HCT116 (cell line): Measurements from ENCODE around the gene EYA4. TPM values are rescaled to one million over a fixed set of nuclear protein-coding genes. Genes with fewer than 3 reads are reported as not detected.

Experiments
- ATAC-seq: fragments of 200-7000 bp; cut with Tn5 transposase; 2 replicates; pipeline ENCODE4 v1.9.1; 2020; ENCODE audit warnings: mild to moderate bottlenecking, moderate library complexity
- BruUV-seq: library from RNA; stranded (reverse); fragments of 400-500 nt; replicated peaks from 2 replicates; lab custom pipeline; 2021; lab: Mats Ljungman, UMichigan
- CTCF ChIA-PET: fragments of 300-600 bp; sonication (Branson Sonifier 250); formaldehyde crosslinking; loops from one replicate; lab custom pipeline; 2021; ENCODE audit warnings: antibody characterized with exemption; lab: Charles Lee
- POLR2A ChIA-PET: fragments of 300-600, 350-600 bp; sonication (Branson Sonifier 250); formaldehyde crosslinking; loops from one replicate; lab custom pipeline; 2021; ENCODE audit warnings: antibody characterized with exemption; lab: Charles Lee
- RAD21 ChIA-PET, 2 experiments: fragments of 300-600 bp; sonication (Branson Sonifier 250); formaldehyde crosslinking; loops; one replicate each; lab custom pipeline; 2023; ENCODE audit warnings: low total read pairs in 2 of 2; ENCODE audit not compliant: uncharacterized antibody in 2 of 2, unreplicated experiment in 2 of 2, low non-redundant PET in 1 of 2; lab: Charles Lee
- DNase-seq: peaks from one replicate; pipeline ENCODE4 v3.0.0-alpha.2; 2010; ENCODE audit warnings: low read depth, low spot score
- H2AFZ ChIP-seq: fragments of 200-600 bp; shearing (Covaris generic), sonication (generic); 2 replicates; pipeline ENCODE4 v1.6.1; 2017; ENCODE audit warnings: low read depth, mixed run types, mixed read lengths, antibody characterized with exemption, low read length; ENCODE audit not compliant: poor library complexity, severe bottlenecking
- H3K27ac ChIP-seq: 2 replicates; pipeline ENCODE4 v1.5.1; 2012; ENCODE audit warnings: low read depth, low read length
- H3K27me3 ChIP-seq: fragments of 200-600 bp; sonication (generic); 2 replicates; pipeline ENCODE4 v1.6.1; 2016; ENCODE audit warnings: mixed run types, low read length, mixed read lengths; ENCODE audit not compliant: insufficient read depth
- H3K36me3 ChIP-seq, 2 experiments: fragments of 200-500 bp in 1 of 2; fragments of 200-600 bp in 1 of 2; sonication (Bioruptor generic) in 1 of 2; sonication (generic) in 1 of 2; 2 replicates each; pipeline versions ENCODE4 v1.5.1 to v1.6.1; 2014 to 2016; ENCODE audit warnings: low read length in 2 of 2, inconsistent platforms in 1 of 2, mixed read lengths in 1 of 2, mixed run types in 1 of 2; ENCODE audit not compliant: insufficient read depth in 2 of 2, control insufficient read depth in 1 of 2
- H3K4me1 ChIP-seq, 2 experiments: fragments of 200-600 bp in 1 of 2; sonication (generic) in 1 of 2; 2 replicates each; pipeline versions ENCODE4 v1.5.1 to v1.6.1; 2012 to 2017; ENCODE audit warnings: low read length in 2 of 2, inconsistent platforms in 1 of 2, mild to moderate bottlenecking in 1 of 2, mixed read lengths in 1 of 2, mixed run types in 1 of 2, moderate library complexity in 1 of 2; ENCODE audit not compliant: insufficient read depth in 2 of 2, control insufficient read depth in 1 of 2
- H3K4me2 ChIP-seq: fragments of 200-600 bp; sonication (generic); 2 replicates; pipeline ENCODE4 v1.6.1; 2017; ENCODE audit warnings: mixed run types, low read length, mixed read lengths
- H3K4me3 ChIP-seq, 2 experiments: fragments of 200-600 bp in 1 of 2; sonication (generic) in 1 of 2; replicated peaks in 1 of 2; 2 replicates each; pipeline ENCODE4 v1.5.1; 2011 to 2016; ENCODE audit warnings: low read length in 2 of 2, control low read depth in 1 of 2, low read depth in 1 of 2, mild to moderate bottlenecking in 1 of 2, mixed read lengths in 1 of 2, mixed run types in 1 of 2
- H3K79me2 ChIP-seq: fragments of 200-600 bp; sonication (generic); 2 replicates; pipeline ENCODE4 v1.6.1; 2017; ENCODE audit warnings: mild to moderate bottlenecking, mixed run types, low read length, moderate library complexity, mixed read lengths; ENCODE audit not compliant: insufficient read depth
- H3K9ac ChIP-seq: fragments of 200-600 bp; sonication (generic); 2 replicates; pipeline ENCODE4 v1.6.1; 2016; ENCODE audit warnings: low read length, mixed read lengths
- H3K9me2 ChIP-seq: fragments of 200-600 bp; sonication (generic), shearing (Covaris generic); 2 replicates; pipeline ENCODE4 v1.6.1; 2017; ENCODE audit warnings: mixed run types, mild to moderate bottlenecking, moderate library complexity; ENCODE audit not compliant: insufficient read depth
- H3K9me3 ChIP-seq, 2 experiments: fragments of 200-500 bp in 1 of 2; fragments of 200-600 bp in 1 of 2; sonication (Bioruptor generic) in 1 of 2; sonication (generic) in 1 of 2; 2 replicates each; pipeline ENCODE4 v1.6.1; 2014 to 2017; ENCODE audit warnings: low read length in 2 of 2, mixed read lengths in 2 of 2, inconsistent platforms in 1 of 2, low read depth in 1 of 2, mild to moderate bottlenecking in 1 of 2, mixed run types in 1 of 2, moderate library complexity in 1 of 2; ENCODE audit not compliant: control insufficient read depth in 1 of 2, insufficient read depth in 1 of 2
- H4K20me1 ChIP-seq: fragments of 200-600 bp; sonication (generic), shearing (Covaris generic); 2 replicates; pipeline ENCODE4 v1.6.1; 2017; ENCODE audit warnings: mixed run types, mild to moderate bottlenecking, moderate library complexity; ENCODE audit not compliant: insufficient read depth
- CBX3 ChIP-seq: IDR thresholded peaks from 2 replicates; pipeline ENCODE4 v1.6.1; 2012; ENCODE audit warnings: low read depth
- CEBPB ChIP-seq: IDR thresholded peaks from 2 replicates; pipeline ENCODE4 v1.6.1; 2012; ENCODE audit warnings: low read depth
- EGR1 ChIP-seq: IDR thresholded peaks from 2 replicates; pipeline ENCODE4 v1.6.1; 2012; ENCODE audit warnings: low read depth
- ELF1 ChIP-seq: IDR thresholded peaks from 2 replicates; pipeline ENCODE4 v1.6.1; 2012; ENCODE audit warnings: low read depth, borderline replicate concordance
- EZH2 ChIP-seq: fragments of 200-600 bp; sonication (generic); IDR thresholded peaks from 2 replicates; pipeline ENCODE4 v1.6.1; 2017; ENCODE audit warnings: antibody characterized with exemption, mixed run types
- FOSL1 ChIP-seq: IDR thresholded peaks from 2 replicates; pipeline ENCODE4 v1.6.1; 2012; ENCODE audit warnings: low read depth
- JUND ChIP-seq: IDR thresholded peaks from 2 replicates; pipeline ENCODE4 v1.6.1; 2012
- POLR2A ChIP-seq: IDR thresholded peaks from 2 replicates; pipeline ENCODE4 v1.7.0; 2011; ENCODE audit warnings: borderline replicate concordance; ENCODE audit not compliant: insufficient read depth, insufficient read length; ENCODE audit errors: extremely low read depth
- SIN3A ChIP-seq: IDR thresholded peaks from 2 replicates; pipeline ENCODE4 v1.6.1; 2012; ENCODE audit warnings: low read depth
- SP1 ChIP-seq: IDR thresholded peaks from 2 replicates; pipeline ENCODE4 v1.6.1; 2012; ENCODE audit warnings: low read depth
- SRF ChIP-seq: IDR thresholded peaks from 2 replicates; pipeline ENCODE4 v1.6.1; 2012; ENCODE audit warnings: low read depth
- TCF7L2 ChIP-seq: IDR thresholded peaks from 2 replicates; pipeline ENCODE4 v1.7.0; 2011; ENCODE audit warnings: borderline replicate concordance, inconsistent platforms; ENCODE audit not compliant: insufficient read depth, insufficient read length; ENCODE audit errors: extremely low read depth
- YY1 ChIP-seq: IDR thresholded peaks from 2 replicates; pipeline ENCODE4 v1.6.1; 2011; ENCODE audit warnings: low read length, low read depth, moderate library complexity, mild to moderate bottlenecking; ENCODE audit not compliant: insufficient replicate concordance; ENCODE audit errors: extremely low read depth
- intact Hi-C: fragments of 100-400 bp; cut with micrococcal nuclease; formaldehyde crosslinking; loops from 2 replicates; pipeline ENCODE4 v1.10.0; 2022
- total RNA-seq: library from RNA; stranded (reverse); gene quantifications from one replicate; pipeline ENCODE4 v1.2.1, GENCODE V29; 2021; ENCODE audit not compliant: unreplicated experiment
- TF ChIP-seq, protein P1 (sequence below): IDR thresholded peaks from 2 replicates; pipeline ENCODE4 v1.6.1; 2012; ENCODE audit warnings: low read depth
- TF ChIP-seq, protein P2 (sequence below), 3 experiments: fragments of 200-600 bp in 1 of 3; sonication (generic) in 1 of 3; IDR thresholded peaks in 2 of 3; conservative IDR thresholded peaks in 1 of 3; 2 replicates each; pipeline ENCODE4 v1.5.1; 2012 to 2017; ENCODE audit warnings: low read depth in 2 of 3, low read length in 2 of 3, antibody characterized with exemption in 1 of 3, borderline replicate concordance in 1 of 3, control low read depth in 1 of 3, mild to moderate bottlenecking in 1 of 3, mixed read lengths in 1 of 3, mixed run types in 1 of 3, moderate library complexity in 1 of 3; ENCODE audit not compliant: insufficient read depth in 1 of 3
- TF ChIP-seq, protein P3 (sequence below): IDR thresholded peaks from 2 replicates; pipeline ENCODE4 v1.6.1; 2012
- TF ChIP-seq, protein P4 (sequence below): IDR thresholded peaks from 2 replicates; pipeline ENCODE4 v1.6.1; 2011; ENCODE audit warnings: mild to moderate bottlenecking, low read length, moderate library complexity; ENCODE audit not compliant: insufficient replicate concordance; ENCODE audit errors: extremely low read depth

EYA4 gene
- total RNA-seq, 1 experiment from 2014 or later: not detected

DNA sequence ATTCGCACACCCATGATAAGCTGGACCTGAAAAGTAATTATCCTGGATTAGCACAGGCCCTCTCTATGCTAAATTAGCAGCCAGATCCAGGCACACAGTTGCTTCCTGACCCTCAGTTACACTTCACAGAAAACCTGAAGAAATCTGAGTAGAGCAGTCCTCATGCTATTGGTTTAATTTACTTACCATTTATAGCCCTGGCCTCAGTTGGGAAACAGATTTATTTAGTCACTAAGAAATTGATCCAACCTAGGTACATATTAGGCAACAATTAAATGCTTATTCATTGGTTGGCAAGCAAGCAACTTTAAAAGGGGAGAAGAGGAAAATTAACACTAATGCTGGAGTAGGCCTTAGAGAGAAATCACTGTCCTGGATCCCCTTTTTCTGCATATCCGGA, 15.6 kb upstream of the EYA4 start:
- Histone ChIP-seq H3K27ac (no peak overlapping the region), H3K79me2 (no peaks in the 10 kb centered on the region), H3K9me2 (no peaks in the 10 kb centered on the region), H3K9me3 (no peaks in the 10 kb centered on the region), H3K4me2 (no peak overlapping the region), H2AFZ (no peak overlapping the region), H4K20me1 (no peaks in the 10 kb centered on the region), H3K27me3 (no peaks in the 10 kb centered on the region), H3K4me3 (no peak overlapping the region), H3K36me3 (no peaks in the 10 kb centered on the region), H3K4me1 (no peaks in the 10 kb centered on the region), H3K9ac (no peak overlapping the region)
- intact Hi-C loops: no loop called here
- BruUV-seq: no TSS peak
- ChIA-PET RAD21 (no interaction called here), POLR2A (no interaction called here), CTCF (no interaction called here)
- DNase-seq (no peak), ATAC-seq (no peak)
- TF ChIP-seq SP1 (no peak), EGR1 (no peak), FOSL1 (no peak), POLR2A (no peak), EZH2 (no peak), YY1 (no peak), TCF7L2 (no peak), ELF1 (no peak), JUND (no peak), CBX3 (no peak), SRF (no peak), SIN3A (no peak), CEBPB (no peak)
- TF ChIP-seq, protein P1, sequence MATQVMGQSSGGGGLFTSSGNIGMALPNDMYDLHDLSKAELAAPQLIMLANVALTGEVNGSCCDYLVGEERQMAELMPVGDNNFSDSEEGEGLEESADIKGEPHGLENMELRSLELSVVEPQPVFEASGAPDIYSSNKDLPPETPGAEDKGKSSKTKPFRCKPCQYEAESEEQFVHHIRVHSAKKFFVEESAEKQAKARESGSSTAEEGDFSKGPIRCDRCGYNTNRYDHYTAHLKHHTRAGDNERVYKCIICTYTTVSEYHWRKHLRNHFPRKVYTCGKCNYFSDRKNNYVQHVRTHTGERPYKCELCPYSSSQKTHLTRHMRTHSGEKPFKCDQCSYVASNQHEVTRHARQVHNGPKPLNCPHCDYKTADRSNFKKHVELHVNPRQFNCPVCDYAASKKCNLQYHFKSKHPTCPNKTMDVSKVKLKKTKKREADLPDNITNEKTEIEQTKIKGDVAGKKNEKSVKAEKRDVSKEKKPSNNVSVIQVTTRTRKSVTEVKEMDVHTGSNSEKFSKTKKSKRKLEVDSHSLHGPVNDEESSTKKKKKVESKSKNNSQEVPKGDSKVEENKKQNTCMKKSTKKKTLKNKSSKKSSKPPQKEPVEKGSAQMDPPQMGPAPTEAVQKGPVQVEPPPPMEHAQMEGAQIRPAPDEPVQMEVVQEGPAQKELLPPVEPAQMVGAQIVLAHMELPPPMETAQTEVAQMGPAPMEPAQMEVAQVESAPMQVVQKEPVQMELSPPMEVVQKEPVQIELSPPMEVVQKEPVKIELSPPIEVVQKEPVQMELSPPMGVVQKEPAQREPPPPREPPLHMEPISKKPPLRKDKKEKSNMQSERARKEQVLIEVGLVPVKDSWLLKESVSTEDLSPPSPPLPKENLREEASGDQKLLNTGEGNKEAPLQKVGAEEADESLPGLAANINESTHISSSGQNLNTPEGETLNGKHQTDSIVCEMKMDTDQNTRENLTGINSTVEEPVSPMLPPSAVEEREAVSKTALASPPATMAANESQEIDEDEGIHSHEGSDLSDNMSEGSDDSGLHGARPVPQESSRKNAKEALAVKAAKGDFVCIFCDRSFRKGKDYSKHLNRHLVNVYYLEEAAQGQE: no peak
- TF ChIP-seq, protein P2, sequence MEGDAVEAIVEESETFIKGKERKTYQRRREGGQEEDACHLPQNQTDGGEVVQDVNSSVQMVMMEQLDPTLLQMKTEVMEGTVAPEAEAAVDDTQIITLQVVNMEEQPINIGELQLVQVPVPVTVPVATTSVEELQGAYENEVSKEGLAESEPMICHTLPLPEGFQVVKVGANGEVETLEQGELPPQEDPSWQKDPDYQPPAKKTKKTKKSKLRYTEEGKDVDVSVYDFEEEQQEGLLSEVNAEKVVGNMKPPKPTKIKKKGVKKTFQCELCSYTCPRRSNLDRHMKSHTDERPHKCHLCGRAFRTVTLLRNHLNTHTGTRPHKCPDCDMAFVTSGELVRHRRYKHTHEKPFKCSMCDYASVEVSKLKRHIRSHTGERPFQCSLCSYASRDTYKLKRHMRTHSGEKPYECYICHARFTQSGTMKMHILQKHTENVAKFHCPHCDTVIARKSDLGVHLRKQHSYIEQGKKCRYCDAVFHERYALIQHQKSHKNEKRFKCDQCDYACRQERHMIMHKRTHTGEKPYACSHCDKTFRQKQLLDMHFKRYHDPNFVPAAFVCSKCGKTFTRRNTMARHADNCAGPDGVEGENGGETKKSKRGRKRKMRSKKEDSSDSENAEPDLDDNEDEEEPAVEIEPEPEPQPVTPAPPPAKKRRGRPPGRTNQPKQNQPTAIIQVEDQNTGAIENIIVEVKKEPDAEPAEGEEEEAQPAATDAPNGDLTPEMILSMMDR (IDR thresholded peaks at IDR 0.05 in 2 of 3, conservative IDR thresholded peaks at IDR 0.05 in 1 of 3; ENCODE audit: borderline replicate concordance in 1 of 3, insufficient read depth in 1 of 3, low read depth in 2 of 3, low read length in 2 of 3): no peak
- TF ChIP-seq, protein P3, sequence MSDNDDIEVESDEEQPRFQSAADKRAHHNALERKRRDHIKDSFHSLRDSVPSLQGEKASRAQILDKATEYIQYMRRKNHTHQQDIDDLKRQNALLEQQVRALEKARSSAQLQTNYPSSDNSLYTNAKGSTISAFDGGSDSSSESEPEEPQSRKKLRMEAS: no peak
- TF ChIP-seq, protein P4, sequence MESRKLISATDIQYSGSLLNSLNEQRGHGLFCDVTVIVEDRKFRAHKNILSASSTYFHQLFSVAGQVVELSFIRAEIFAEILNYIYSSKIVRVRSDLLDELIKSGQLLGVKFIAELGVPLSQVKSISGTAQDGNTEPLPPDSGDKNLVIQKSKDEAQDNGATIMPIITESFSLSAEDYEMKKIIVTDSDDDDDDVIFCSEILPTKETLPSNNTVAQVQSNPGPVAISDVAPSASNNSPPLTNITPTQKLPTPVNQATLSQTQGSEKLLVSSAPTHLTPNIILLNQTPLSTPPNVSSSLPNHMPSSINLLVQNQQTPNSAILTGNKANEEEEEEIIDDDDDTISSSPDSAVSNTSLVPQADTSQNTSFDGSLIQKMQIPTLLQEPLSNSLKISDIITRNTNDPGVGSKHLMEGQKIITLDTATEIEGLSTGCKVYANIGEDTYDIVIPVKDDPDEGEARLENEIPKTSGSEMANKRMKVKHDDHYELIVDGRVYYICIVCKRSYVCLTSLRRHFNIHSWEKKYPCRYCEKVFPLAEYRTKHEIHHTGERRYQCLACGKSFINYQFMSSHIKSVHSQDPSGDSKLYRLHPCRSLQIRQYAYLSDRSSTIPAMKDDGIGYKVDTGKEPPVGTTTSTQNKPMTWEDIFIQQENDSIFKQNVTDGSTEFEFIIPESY: no peak
